Myocyte (in vitro differentiated cells): ENCODE results near the gene TTC13. TPM values are rescaled to one million over a fixed set of nuclear protein-coding genes. Genes with fewer than 3 reads are reported as not detected.
A peak's percentile ranks its signal among the peaks of the same experiment; 100 is the strongest.
"Not testable (repeated sequence)": the region's sequence is repeated elsewhere in the genome, so short reads cannot be mapped to it uniquely, and the experiment has no call there.

Experiments used
- DNase-seq: peaks from one replicate; pipeline ENCODE4 v3.0.0-alpha.2; 2012; ENCODE audit warnings: low read depth
- total RNA-seq: library from RNA; depleted of rRNA; stranded (reverse); fragments of >200 nt; gene quantifications from 2 replicates; pipeline ENCODE4 v1.2.3, GENCODE V29; 2014

The TTC13 gene
- total RNA-seq, 1 donor from 2014 or later, result 58.9 TPM

- no peak for DNase-seq
These were observed 8.8 kb upstream of the TTC13 start for GRCh38 chr1:230987448-230987847.

- peak; percentile 76 for DNase-seq
These were observed 8.3 kb upstream of the TTC13 start for GRCh38 chr1:230986976-230987375.

GRCh38 chr1:230985711-230986110, 7.0 kb upstream of the TTC13 start:
- no peak for DNase-seq

- not testable (repeated sequence) for DNase-seq
These were observed 6.2 kb upstream of the TTC13 start for GRCh38 chr1:230984622-230985515.

- no peak for DNase-seq
These were observed 5.2 kb upstream of the TTC13 start for GRCh38 chr1:230983811-230984210.

GRCh38 chr1:230982696-230983095, 4.0 kb upstream of the TTC13 start:
- no peak for DNase-seq

- no peak for DNase-seq
These were observed 1.3 kb upstream of the TTC13 start for GRCh38 chr1:230979952-230980351.

- DNase-seq, result no peak
These were observed 692 bp upstream of the TTC13 start for GRCh38 chr1:230979389-230979716.

GRCh38 chr1:230977761-230978490, 735 bp downstream of the TTC13 start:
- DNase-seq, result peak; percentile 64

GRCh38 chr1:230976825-230977747, 1.6 kb downstream of the TTC13 start:
- DNase-seq, result no peak

- peak; percentile 70 for DNase-seq
These were observed 2.3 kb downstream of the TTC13 start for GRCh38 chr1:230976360-230976759.

GRCh38 chr1:230975636-230976035, 3.0 kb downstream of the TTC13 start:
- no peak for DNase-seq

- DNase-seq, result no peak
These were observed 5.8 kb downstream of the TTC13 start for GRCh38 chr1:230972855-230973271.

- DNase-seq, result no peak
These were observed 6.9 kb downstream of the TTC13 start for GRCh38 chr1:230971771-230972170.

- no peak for DNase-seq
These were observed 8.2 kb downstream of the TTC13 start for GRCh38 chr1:230970432-230970831.

GRCh38 chr1:230966358-230966873, 12.2 kb downstream of the TTC13 start:
- no peak for DNase-seq

GRCh38 chr1:230965535-230965934, 13.1 kb downstream of the TTC13 start:
- no peak for DNase-seq

- DNase-seq, result no peak
These were observed 13.8 kb downstream of the TTC13 start for GRCh38 chr1:230964896-230965295.

- DNase-seq, result no peak
These were observed 20.3 kb downstream of the TTC13 start for GRCh38 chr1:230958370-230958769.

GRCh38 chr1:230957580-230957989, 21.1 kb downstream of the TTC13 start:
- DNase-seq, result no peak

GRCh38 chr1:230950404-230950803, 28.3 kb downstream of the TTC13 start:
- DNase-seq, result no peak
